ENCODE measurements around the gene POLRMT.

POLRMT gene

DNA sequence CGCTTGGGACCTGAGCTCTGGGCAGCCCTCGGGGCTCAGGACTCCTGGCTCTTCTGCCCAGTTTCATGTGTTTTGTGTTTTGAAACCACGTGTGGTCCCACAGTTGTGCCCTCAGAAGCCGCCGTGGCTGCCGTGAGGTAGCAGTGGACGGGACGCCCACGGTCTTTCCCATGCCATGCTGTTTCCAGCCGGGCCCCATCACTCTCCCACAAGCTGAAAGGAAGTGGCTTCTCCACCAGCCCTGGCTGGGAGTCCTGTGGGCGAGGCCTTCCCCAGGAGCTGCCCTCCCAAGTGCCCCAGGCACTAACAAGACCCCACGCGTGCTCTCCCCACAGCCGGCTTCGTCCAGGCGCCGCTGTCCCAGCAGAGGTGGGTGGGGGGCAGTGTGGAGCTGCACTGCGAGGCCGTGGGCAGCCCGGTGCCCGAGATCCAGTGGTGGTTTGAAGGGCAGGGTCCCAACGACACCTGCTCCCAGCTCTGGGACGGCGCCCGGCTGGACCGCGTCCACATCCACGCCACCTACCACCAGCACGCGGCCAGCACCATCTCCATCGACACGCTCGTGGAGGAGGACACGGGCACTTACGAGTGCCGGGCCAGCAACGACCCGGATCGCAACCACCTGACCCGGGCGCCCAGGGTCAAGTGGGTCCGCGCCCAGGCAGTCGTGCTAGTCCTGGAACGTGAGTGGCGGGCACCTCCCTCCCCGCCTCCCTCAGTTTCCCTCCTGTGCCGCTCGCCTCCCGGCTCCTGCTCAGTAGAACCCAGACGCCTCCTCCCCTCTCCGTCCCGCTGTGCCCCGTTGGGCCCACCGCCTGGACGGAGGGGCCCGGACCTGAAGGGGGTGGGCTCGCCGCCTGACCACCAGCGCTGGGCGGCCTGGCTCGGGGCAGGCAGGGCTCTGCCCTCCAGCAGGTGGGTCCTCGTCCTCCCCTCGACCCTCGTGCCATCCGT lies 55.6 kb downstream of the POLRMT start:
- DNase-seq (ENCODE audit: low read depth) = no peak

DNA sequence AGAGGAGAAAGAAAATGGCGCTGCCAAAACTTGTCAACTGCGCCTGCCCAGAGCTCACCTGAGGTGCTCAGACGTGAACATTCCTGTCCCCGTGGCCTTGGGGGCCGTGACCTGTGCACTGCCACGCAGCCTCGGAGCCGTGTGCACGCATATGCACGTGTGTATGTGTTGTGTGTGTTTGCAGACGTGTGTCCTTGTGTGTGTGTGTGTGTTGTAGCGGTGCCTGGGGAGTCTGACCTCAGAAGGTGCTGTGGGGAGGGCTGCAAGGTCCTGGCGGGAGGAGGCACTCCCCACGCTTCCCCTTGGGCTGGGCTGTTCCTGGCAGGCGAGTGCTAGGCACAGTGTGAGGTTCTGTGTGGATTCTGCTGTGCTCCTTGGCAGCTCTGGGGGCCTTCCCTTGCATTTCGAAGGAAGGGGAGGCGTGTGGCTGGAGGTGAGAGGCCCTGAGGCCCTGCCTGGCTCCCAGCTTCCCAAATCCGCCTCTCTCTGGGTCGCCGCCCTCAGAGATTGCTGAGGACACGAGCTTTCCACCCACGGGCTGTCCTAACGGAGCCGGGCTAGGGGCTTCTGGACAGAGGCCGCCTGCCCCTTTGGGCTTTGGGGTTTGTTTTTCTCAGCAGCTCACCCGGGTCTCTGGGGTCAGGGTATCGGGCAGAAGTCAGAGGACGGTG lies 56.4 kb downstream of the POLRMT start:
- DNase-seq (ENCODE audit: low read depth) = no peak

DNA sequence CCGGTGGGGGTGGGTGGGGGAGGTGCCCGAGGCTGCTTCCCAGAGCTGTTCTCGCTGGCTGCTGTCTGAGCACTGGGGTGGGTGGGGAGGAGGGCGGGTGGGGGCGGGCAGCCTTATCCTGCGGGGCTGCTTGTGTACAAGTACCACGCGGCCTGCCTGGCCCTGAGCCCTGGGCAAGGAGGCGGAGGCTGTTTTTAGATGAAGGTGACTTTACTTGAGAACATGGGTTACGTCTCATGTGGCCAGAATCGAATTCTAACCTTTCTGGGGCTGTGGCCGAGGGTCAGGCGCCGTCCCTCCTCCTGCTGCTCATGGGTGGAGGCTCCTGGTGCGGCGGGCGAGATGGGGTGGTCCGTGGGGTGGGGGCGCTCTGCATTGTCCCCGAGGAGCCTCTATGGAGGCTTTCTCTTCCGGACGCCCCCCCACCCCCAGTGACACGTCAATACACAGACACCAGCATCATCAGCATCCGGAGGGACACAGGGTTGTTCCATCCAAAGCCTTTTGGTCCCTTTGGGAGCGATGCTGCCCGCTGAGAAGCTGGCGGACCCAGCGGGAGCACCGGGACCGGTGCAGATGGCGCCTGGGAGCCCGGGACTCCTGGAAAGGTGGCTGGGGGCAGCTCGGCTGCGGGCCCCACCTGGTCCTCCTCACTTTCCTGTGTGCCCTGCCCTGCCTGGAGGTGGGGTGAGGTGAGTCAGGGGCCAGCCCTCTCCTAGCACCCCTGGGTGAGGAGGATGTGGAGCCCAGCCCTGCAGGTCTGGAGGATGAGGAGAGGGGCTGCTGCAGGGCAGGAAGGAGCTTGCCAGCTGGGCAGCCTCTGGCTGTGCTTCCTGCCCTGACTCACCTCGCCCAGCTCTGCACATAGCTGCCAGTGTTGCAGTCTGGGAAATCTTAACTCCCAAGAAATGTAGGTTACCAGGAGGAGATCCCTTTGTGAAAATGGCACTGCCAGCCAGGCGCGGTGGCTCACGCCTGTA lies 57.5 kb downstream of the POLRMT start:
- DNase-seq (ENCODE audit: low read depth) = no peak

DNA sequence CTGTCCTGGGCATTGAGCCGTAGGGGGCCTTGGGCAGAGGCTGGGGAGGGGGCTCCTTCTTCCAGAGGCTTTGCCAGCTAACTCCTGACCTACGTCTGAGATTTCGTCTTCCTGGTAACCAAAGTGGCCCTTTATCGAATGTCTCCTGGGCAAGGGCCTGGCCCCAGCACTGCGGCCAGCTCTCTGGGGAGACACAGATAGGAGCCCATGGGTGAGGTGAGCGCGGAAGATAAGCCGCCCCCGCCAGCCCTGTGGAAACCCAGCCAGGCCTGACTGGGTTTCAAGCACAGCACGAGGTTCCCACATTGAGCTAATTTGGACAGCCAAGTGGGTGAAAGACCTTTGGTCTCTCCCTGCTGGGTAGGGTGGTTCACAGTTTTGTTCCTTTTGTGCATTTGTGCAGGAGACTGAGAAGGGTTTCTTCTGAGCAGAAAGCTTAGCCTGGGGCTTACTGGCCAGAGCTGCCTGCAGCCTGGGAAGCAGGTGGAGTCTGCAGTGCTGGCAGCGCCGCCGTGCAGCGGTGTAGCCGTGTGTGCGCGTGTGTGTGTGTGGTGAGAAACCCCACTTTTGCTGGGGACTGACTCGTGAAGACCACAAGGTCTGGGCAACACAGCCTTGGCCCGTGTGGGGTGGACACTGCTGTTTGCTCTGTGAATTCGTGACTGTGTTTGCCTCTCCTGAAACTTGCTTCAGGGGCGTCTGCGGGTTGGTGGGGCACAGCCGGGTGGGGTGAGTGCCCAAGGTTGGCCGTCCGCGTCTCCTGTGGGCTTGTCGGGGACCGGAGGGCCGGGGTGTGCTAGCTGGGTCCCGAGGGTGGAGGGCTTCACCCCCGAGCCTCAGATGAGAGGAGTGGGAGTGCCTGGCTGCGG lies 58.4 kb downstream of the POLRMT start:
- no peak for DNase-seq (ENCODE audit: low read depth)

DNA sequence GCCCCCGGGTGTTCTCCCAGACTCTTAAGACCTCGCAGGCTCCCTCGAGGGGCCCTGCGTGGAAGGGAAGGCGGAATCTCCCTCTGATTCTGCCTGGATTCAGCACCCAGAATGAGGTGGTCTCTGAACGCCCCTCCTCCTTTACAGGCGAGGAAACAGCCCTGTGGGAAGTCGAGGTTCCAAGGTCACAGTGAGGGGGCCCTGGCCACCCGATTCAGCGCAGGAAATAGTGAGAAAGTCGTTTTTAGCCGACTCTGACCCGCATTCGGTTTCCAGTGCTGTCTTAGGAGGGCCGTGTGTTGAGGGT lies 59.9 kb downstream of the POLRMT start:
- no peak for DNase-seq (ENCODE audit: low read depth)

DNA sequence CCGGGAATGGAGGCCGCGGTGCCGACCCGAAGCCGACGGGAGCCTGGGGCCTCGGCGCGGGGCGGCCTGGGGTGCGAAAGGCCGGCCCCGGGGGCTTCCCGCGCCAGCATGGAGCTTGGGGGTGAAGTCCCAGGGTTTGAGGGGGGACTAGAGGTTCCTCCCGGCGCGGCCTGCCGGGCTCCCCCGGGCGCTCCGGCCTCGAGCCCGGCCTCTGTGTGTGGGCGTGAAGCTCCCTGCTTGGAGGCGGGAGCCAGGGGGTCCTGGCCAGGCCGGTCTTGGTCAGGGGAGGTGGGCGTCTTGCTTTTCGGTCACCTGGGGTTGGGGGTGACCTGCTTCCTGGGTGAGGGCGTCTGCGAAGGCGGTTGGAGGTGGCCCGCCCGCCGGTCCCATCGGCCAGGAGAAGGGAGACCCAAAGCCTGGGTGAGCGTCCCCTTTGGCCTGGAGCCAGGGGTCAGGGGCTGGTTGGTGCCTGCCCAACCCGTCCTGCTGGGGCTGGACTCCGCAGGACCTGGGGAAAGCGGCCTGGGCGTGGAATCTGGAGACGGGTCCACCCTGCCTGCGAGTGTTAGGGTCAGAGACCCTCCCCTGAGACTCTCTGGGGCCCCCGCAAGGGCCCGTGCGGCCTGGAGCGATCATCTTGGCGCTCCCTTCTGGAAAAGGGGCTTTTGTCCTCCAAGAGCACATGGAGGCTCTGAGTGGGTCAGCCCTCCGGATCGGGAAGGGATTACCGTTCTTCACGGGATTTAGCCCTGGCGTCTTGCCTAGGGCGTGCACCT lies 60.4 kb downstream of the POLRMT start:
- no peak for DNase-seq (ENCODE audit: low read depth)

DNA sequence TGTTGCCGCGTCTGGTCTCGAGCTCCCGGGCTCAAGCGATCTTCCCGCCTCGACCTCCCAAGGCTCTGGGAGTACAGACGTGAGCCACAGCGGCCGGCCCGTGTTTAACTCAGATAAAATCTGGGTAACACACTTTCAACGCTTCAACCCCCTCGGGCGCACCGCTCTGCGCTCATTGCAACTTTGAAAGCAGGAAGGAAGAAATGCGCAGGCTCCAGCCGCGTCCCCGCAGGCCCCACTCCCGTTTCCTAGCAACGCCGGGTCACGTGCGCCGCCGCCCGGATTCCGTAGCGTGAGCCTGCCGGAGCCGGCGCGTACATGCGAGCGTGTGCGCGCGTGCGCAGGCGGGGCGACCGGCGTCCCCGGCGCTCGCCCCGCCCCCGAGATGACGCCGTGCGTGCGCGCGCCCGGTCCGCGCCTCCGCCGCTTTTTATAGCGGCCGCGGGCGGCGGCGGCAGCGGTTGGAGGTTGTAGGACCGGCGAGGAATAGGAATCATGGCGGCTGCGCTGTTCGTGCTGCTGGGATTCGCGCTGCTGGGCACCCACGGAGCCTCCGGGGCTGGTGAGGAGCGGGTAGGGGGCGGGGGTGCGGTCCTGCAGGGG lies 61.1 kb downstream of the POLRMT start, which contains the start of gene BSG:
BSG (plus strand) TSS at position 457 of the 603 bp plus-strand sequence; CDS start at position 496, 39 bp downstream.
- DNase-seq (ENCODE audit: low read depth) = peak; percentile 97

DNA sequence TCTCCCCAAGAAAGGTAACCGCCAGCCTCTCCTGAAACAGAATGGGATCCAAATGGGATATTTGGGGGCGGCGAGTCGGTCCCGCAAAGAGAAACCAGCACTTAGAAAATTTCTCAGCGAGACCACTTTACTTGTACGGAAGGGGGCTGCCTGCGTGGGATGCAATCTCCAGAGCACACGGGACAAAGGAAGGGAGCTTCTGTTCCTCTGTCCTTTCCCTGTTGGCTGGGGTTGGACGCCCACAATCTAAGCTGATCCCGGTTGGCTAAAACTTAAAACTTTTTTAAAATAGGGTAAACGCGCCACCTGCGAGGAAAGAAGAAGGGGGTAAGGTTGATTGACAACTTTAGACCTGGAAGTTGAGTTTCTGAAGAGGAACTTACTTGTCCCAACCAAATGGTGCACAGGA lies 61.8 kb downstream of the POLRMT start:
- DNase-seq (ENCODE audit: low read depth) = no peak

DNA sequence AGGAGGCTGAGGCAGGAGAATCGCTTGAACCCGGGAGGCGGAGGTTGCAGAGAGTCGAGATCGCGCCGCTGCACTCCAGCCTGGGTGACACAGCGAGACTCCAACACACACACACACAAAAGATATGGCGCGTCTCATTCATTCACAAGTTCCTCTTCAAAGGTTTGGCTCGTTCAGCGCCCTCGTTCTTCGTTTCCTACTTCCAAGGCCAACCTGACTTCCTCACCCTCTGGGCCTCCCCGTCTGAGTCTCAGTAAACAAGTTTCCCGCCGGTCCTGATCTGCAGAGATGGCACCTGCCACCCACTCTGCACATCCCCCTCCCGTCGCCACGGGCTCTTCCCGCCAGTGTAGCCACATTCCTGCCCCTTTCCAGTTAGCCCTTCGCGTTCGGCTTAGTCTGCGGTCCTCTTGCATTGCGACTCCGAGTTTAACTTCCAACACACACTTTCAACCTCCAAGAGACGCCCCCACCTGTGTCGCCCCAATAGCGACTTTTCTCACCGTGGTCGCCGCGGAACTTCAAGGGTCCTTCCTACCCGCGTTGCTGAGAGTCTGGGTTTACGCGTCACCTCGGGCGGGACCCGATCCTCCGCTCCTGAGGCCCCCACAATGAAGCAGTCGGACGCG lies 62.3 kb downstream of the POLRMT start:
- DNase-seq (ENCODE audit: low read depth) = no peak

DNA sequence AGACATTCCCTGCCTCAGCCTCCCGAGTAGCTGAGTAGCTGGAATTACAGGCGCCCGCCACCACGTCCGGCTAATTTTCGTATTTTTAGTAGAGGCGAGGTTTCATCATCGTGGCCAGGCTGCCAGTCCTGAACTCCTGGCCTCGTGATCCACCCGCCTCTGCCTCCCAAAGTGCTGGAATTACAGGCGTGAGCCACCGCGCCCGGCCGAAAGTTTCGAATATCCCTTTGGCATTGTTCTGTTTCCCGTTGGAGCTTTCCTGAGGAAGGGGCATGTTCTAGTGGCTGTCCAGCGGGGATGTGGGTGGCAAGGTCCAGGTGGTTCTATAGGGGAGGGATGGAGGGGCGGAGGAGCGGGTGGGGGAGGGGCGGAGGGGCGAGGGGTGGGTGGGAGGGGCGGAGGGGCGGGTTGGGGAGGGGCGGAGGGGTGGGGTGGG lies 63.1 kb downstream of the POLRMT start:
- DNase-seq (ENCODE audit: low read depth) = no peak

DNA sequence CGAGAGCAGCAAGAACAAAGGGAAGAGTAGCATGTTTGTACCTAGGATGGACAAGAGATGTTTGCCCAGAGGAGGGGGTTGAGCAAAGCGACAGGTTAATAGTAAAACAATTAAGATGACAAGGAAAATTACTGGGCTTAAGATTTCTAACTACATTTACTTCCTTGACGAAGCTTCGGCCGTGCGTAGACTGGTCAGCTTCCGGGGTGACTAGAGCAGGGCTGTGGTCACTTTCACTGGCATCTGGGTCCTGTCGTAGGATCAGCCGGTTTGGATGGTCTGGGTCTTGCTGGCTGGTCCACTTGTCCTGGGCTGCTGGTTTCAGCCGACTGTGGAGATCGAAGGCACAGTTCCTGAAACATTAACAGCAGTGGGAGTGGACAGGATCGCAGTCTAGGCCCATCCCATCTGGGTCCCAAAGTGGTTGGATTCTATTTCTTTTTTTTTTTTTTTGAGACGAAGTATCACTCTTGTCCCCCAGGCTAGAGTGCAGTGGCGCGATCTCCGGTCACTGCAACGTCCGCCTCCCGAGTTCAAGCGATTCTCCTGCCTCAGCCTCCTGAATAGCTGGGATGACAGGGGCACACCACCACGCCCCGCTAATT lies 65.9 kb downstream of the POLRMT start:
- no peak for DNase-seq (ENCODE audit: low read depth)
